ENCODE data around the gene PKHD1. TPM values are rescaled to one million over a fixed set of nuclear protein-coding genes. Genes with fewer than 3 reads are reported as not detected.
A peak's percentile ranks its signal among the peaks of the same experiment; 100 is the strongest.

PKHD1 gene
- total RNA-seq, 1 donor from 2014 or later: 0.16 TPM

- peak overlapping the region; percentile 72 for H3K27ac Mint-ChIP-seq (ENCODE audit: unreplicated experiment)
- peak; percentile 65 for DNase-seq (ENCODE audit: low read depth, low spot score)
- H3K9me3 Mint-ChIP-seq: no peaks in the 10 kb centered on the region
- TF ChIP-seq CTCF (conservative IDR thresholded peaks at IDR 0.05): no peak
- peaks cover 58% of the 10 kb centered on the region for H3K4me1 Mint-ChIP-seq
- no peaks in the 10 kb centered on the region for H3K36me3 Mint-ChIP-seq (ENCODE audit: low read depth)
- peak overlapping the region; percentile 78 for H3K4me3 Mint-ChIP-seq
- peaks cover 25% of the 10 kb centered on the region for H3K27me3 Mint-ChIP-seq (ENCODE audit: low read depth)
These were observed 244.5 kb downstream of the PKHD1 start for GRCh38 chr6:51842804-51843378.

GRCh38 chr6:51842061-51842803 is 245.2 kb downstream of the PKHD1 start:
- peak; percentile 41 for DNase-seq (ENCODE audit: low read depth, low spot score)
- H3K27ac Mint-ChIP-seq (ENCODE audit: unreplicated experiment): peak overlapping the region; percentile 85
- H3K4me3 Mint-ChIP-seq: peak overlapping the region; percentile 78
- H3K36me3 Mint-ChIP-seq (ENCODE audit: low read depth): no peaks in the 10 kb centered on the region
- no peaks in the 10 kb centered on the region for H3K9me3 Mint-ChIP-seq
- no peak for TF ChIP-seq CTCF (conservative IDR thresholded peaks at IDR 0.05)
- H3K27me3 Mint-ChIP-seq (ENCODE audit: low read depth): peaks cover 22% of the 10 kb centered on the region
- peaks cover 58% of the 10 kb centered on the region for H3K4me1 Mint-ChIP-seq

GRCh38 chr6:51841626-51842025 is 245.8 kb downstream of the PKHD1 start:
- TF ChIP-seq CTCF (conservative IDR thresholded peaks at IDR 0.05): no peak
- DNase-seq (ENCODE audit: low read depth, low spot score): peak; percentile 22
- Mint-ChIP-seq H3K4me1 (peaks cover 58% of the 10 kb centered on the region), H3K36me3 (ENCODE audit: low read depth) (no peaks in the 10 kb centered on the region), H3K9me3 (no peaks in the 10 kb centered on the region), H3K27ac (ENCODE audit: unreplicated experiment) (peak overlapping the region; percentile 85), H3K27me3 (ENCODE audit: low read depth) (peaks cover 21% of the 10 kb centered on the region), H3K4me3 (peak overlapping the region; percentile 78)

GRCh38 chr6:51839726-51840374 is 247.6 kb downstream of the PKHD1 start:
- peaks cover 54% of the 10 kb centered on the region for H3K4me1 Mint-ChIP-seq
- H3K4me3 Mint-ChIP-seq: peak overlapping the region; percentile 1
- no peak for TF ChIP-seq CTCF (conservative IDR thresholded peaks at IDR 0.05)
- peak overlapping the region; percentile 14 for H3K27ac Mint-ChIP-seq (ENCODE audit: unreplicated experiment)
- DNase-seq (ENCODE audit: low read depth, low spot score): no peak
- peaks cover 18% of the 10 kb centered on the region for H3K27me3 Mint-ChIP-seq (ENCODE audit: low read depth)
- H3K36me3 Mint-ChIP-seq (ENCODE audit: low read depth): no peaks in the 10 kb centered on the region
- no peaks in the 10 kb centered on the region for H3K9me3 Mint-ChIP-seq

GRCh38 chr6:51830666-51831065 is 256.7 kb downstream of the PKHD1 start:
- no peaks in the 10 kb centered on the region for H3K36me3 Mint-ChIP-seq (ENCODE audit: low read depth)
- no peak overlapping the region for H3K27ac Mint-ChIP-seq (ENCODE audit: unreplicated experiment)
- peaks cover 10% of the 10 kb centered on the region for H3K4me1 Mint-ChIP-seq
- H3K27me3 Mint-ChIP-seq (ENCODE audit: low read depth): no peaks in the 10 kb centered on the region
- H3K9me3 Mint-ChIP-seq: peaks cover 4% of the 10 kb centered on the region
- H3K4me3 Mint-ChIP-seq: no peak overlapping the region
- DNase-seq (ENCODE audit: low read depth, low spot score): no peak
- TF ChIP-seq CTCF (conservative IDR thresholded peaks at IDR 0.05): no peak

Data from neural crest cell (in vitro differentiated cells).